Measurements from ENCODE around the gene MSI2.

GRCh38 chr17:57477522-57478362, 221.4 kb downstream of the MSI2 start:
- no peak for TF ChIP-seq POLR2AphosphoS5 (IDR thresholded peaks at IDR 0.05; ENCODE audit: low read depth, low read length)
- no peak for TF ChIP-seq POLR2A (IDR thresholded peaks at IDR 0.05; ENCODE audit: low read depth, low read length)
- no peak for TF ChIP-seq TAF1 (IDR thresholded peaks at IDR 0.05; ENCODE audit: borderline replicate concordance, low read depth, low read length)
